ENCODE results near the gene PIK3C3.

The PIK3C3 gene

DNA sequence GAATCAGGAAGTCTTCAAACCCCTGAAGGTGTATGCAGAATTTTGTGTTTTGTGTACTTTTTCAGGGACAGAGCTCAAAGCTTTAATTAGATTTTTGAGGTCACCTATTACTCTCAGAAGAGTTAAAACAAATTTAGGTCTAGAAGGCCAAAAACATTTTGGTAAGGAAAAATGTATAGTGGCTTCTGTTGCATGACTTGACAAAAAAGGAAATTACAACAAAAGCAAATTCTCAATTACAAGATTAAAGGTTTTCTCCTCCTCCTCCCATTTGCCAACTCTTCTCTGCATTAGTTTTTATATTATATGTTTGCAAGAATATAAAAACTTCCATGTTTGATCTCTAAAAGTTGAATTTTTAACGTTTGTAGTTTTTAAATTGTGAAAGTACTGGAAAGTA is 4.0 kb downstream of the PIK3C3 start:
- TF ChIP-seq, protein P1, sequence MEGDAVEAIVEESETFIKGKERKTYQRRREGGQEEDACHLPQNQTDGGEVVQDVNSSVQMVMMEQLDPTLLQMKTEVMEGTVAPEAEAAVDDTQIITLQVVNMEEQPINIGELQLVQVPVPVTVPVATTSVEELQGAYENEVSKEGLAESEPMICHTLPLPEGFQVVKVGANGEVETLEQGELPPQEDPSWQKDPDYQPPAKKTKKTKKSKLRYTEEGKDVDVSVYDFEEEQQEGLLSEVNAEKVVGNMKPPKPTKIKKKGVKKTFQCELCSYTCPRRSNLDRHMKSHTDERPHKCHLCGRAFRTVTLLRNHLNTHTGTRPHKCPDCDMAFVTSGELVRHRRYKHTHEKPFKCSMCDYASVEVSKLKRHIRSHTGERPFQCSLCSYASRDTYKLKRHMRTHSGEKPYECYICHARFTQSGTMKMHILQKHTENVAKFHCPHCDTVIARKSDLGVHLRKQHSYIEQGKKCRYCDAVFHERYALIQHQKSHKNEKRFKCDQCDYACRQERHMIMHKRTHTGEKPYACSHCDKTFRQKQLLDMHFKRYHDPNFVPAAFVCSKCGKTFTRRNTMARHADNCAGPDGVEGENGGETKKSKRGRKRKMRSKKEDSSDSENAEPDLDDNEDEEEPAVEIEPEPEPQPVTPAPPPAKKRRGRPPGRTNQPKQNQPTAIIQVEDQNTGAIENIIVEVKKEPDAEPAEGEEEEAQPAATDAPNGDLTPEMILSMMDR (conservative IDR thresholded peaks at IDR 0.05; ENCODE audit: low read depth, low read length): no peak
- H3K4me3 ChIP-seq (ENCODE audit: low read depth, low read length): no peak overlapping the region
- no peak for DNase-seq (ENCODE audit: low read depth)

DNA sequence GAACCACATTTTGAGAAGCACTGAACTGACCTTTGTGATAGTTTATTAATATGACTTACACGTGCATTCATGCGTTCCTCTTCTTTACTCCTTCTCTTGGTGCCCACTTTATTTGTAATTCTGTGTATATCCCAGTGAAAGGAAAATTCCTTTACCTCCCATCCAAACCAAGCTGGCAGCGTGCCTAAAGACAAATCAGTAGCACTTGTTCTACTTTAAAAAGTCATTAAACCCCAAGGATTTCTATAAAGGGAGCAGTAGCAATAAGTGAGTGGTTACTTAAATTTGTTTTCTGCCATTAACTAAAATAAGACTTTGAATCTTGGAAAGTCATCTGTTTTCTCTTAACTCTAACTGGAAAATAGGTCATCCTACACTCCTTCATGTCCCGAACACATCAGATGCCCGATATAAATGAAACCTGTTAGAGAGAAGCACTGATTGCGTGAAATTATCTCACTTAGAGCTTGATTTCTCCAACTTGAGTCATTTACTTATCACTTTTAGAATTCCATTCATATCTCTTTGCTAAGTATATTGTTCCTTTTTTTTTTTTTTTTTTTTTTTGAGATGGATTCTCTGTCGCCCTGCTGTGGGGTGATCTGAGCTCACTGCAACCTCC is 10.7 kb downstream of the PIK3C3 start:
- TF ChIP-seq, protein P1 (conservative IDR thresholded peaks at IDR 0.05; ENCODE audit: low read depth, low read length): no peak
- DNase-seq (ENCODE audit: low read depth): peak; percentile 7

DNA sequence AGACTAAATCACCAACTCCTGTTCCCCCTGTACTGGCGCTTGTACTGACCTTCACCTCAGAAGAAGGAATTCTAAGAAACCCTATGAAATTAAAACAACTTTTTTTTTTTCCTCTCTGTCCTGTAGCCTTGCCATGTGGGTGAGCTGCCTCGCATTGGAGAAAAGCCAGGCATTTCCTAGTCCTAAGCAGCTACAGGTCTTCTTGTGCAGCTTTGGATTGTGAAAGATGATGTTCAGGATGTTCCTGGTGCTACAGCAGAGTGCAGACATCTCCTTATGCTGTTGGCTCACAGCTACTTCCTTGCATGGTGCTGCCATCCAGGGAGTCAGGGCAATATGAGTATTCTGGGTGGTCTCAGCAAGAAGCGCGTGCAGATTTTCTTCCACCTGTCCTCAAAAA is 11.9 kb downstream of the PIK3C3 start:
- peak; percentile 73 for DNase-seq (ENCODE audit: low read depth)
- TF ChIP-seq, protein P1 (conservative IDR thresholded peaks at IDR 0.05; ENCODE audit: low read depth, low read length): no peak
- no peak overlapping the region for H3K4me3 ChIP-seq (ENCODE audit: low read depth, low read length)

More for the DNA sequence above, 10.7 kb downstream of the PIK3C3 start:
- no peak overlapping the region for H3K4me3 ChIP-seq (ENCODE audit: low read depth, low read length)

DNA sequence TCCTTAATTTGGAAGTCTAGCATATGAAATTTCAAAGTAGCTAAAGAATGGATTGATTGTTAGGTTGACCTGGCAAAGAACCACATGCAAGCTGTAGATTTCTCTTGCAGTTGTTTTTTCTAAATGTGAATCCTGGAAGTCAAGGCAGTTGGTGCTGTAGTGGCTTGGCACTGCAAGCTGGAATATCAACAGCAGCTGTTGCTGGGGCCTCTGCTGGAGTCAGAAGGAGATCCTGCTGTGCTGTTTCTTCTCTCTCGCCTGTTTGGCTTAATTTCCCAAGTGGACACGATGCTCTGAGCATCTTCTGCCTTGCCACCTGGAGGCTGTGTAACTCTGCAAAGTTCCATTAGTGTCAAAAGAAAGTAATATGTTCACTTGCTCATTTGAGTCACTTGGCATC is 12.6 kb downstream of the PIK3C3 start:
- DNase-seq (ENCODE audit: low read depth): peak; percentile 35
- TF ChIP-seq, protein P1 (conservative IDR thresholded peaks at IDR 0.05; ENCODE audit: low read depth, low read length): no peak
- no peak overlapping the region for H3K4me3 ChIP-seq (ENCODE audit: low read depth, low read length)

DNA sequence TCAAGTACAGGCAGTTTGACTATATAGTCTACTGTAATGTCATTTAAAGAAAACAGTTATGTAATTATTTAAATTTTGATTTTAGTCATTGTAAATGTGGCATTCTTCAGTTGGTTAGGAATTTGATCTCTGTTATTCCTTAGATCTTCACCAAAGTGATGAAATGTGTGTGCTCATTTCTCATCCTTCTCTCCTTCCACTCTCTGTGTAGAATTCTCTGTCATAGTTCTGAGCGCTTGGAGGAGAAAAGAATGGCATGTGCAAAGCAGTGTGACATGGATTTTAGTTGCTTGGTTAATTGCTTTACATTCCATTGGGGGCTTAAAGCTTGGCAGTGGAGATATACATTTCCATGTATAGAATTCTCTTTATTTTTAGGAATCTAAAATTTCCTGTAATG is 14.8 kb downstream of the PIK3C3 start:
- DNase-seq (ENCODE audit: low read depth): peak; percentile 23
- H3K4me3 ChIP-seq (ENCODE audit: low read depth, low read length): no peak overlapping the region
- TF ChIP-seq, protein P1 (conservative IDR thresholded peaks at IDR 0.05; ENCODE audit: low read depth, low read length): no peak

DNA sequence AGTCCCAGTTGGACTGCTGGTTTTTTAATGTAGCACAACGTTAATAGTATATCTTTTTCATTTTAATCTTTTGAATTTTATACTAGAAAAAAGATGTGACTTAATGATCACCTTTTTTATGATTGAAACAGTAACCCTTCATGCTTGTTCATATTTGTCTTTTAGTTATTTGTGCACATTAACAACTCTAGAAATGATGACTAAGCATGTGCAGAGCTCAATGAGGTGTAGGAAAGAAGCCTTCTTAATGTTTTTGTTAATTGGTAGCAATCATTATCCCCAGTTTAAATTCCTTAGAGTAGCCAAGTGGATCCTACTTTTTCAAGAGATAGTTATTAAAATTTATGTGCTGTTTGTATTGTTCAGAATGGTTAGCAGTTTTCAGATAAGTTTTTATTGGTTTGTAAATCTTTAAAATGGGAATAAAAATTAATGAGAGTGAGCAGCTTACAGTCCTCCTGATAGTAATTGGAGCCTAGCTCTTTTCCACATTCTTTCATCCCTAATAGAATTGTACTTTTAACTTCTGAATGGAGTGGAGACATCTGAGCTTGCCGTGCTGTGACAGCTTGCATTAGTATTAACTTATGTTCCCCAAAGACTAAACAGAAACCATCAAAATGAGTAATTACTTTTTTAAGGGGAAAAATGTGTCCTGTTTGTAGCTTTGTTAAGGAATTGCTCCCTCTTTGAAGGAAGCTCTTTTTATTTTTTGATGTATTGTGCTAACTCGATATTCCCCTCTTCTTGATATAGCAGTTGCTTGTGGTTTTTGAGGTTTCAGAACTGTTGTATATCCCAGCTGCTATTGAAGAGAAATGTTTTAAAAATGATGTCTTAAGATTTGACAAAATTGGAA is 17.3 kb downstream of the PIK3C3 start:
- DNase-seq (ENCODE audit: low read depth): no peak
- no peak overlapping the region for H3K4me3 ChIP-seq (ENCODE audit: low read depth, low read length)
- TF ChIP-seq, protein P1 (conservative IDR thresholded peaks at IDR 0.05; ENCODE audit: low read depth, low read length): no peak

Data from choroid plexus epithelial cell (primary cell).